ENCODE results near the gene DDX24.

Gene DDX24

GRCh38 chr14:94014382-94014781, 66.6 kb downstream of the DDX24 start:
- Mint-ChIP-seq H3K36me3 (ENCODE audit: low read depth) (no peaks in the 10 kb centered on the region), H3K4me1 (peaks cover 14% of the 10 kb centered on the region), H3K27me3 (ENCODE audit: low read depth) (peaks cover 17% of the 10 kb centered on the region), H3K9me3 (no peaks in the 10 kb centered on the region), H3K27ac (no peak overlapping the region), H3K4me3 (no peak overlapping the region)
- TF ChIP-seq CTCF (IDR thresholded peaks at IDR 0.05; ENCODE audit: unreplicated experiment in 3 of 3) = no peak

- Mint-ChIP-seq H3K36me3 (ENCODE audit: low read depth) (no peaks in the 10 kb centered on the region), H3K9me3 (no peaks in the 10 kb centered on the region), H3K4me3 (no peak overlapping the region), H3K27me3 (ENCODE audit: low read depth) (peaks cover 12% of the 10 kb centered on the region), H3K4me1 (peaks cover 14% of the 10 kb centered on the region), H3K27ac (peak overlapping the region in 2 of 3 experiments; percentile 44 to 65)
- TF ChIP-seq CTCF (IDR thresholded peaks at IDR 0.05; ENCODE audit: unreplicated experiment in 3 of 3) = no peak
Measured at GRCh38 chr14:94011795-94012194, 69.2 kb downstream of the DDX24 start.

GRCh38 chr14:94010625-94011024, 70.4 kb downstream of the DDX24 start:
- Mint-ChIP-seq H3K4me3 (no peak overlapping the region), H3K36me3 (ENCODE audit: low read depth) (no peaks in the 10 kb centered on the region), H3K27ac (no peak overlapping the region), H3K9me3 (no peaks in the 10 kb centered on the region), H3K4me1 (peaks cover 14% of the 10 kb centered on the region), H3K27me3 (ENCODE audit: low read depth) (peaks cover 13% of the 10 kb centered on the region)
- TF ChIP-seq CTCF (IDR thresholded peaks at IDR 0.05; ENCODE audit: unreplicated experiment in 3 of 3) = no peak

GRCh38 chr14:94009767-94010166, 71.2 kb downstream of the DDX24 start:
- no peak for TF ChIP-seq CTCF (IDR thresholded peaks at IDR 0.05; ENCODE audit: unreplicated experiment in 3 of 3)
- peak overlapping the region; percentile 15 to 28 (median 15) for H3K27ac Mint-ChIP-seq
- H3K27me3 Mint-ChIP-seq (ENCODE audit: low read depth) = peaks cover 18% of the 10 kb centered on the region
- H3K9me3 Mint-ChIP-seq = no peaks in the 10 kb centered on the region
- no peak overlapping the region for H3K4me3 Mint-ChIP-seq
- no peaks in the 10 kb centered on the region for H3K36me3 Mint-ChIP-seq (ENCODE audit: low read depth)
- H3K4me1 Mint-ChIP-seq = peaks cover 14% of the 10 kb centered on the region

GRCh38 chr14:94008234-94008633, 72.8 kb downstream of the DDX24 start:
- Mint-ChIP-seq H3K4me3 (no peak overlapping the region), H3K4me1 (peaks cover 14% of the 10 kb centered on the region), H3K9me3 (no peaks in the 10 kb centered on the region), H3K36me3 (ENCODE audit: low read depth) (no peaks in the 10 kb centered on the region), H3K27ac (no peak overlapping the region), H3K27me3 (ENCODE audit: low read depth) (peaks cover 13% of the 10 kb centered on the region)
- TF ChIP-seq CTCF (IDR thresholded peaks at IDR 0.05; ENCODE audit: unreplicated experiment in 3 of 3) = no peak

GRCh38 chr14:94005324-94006073, 75.5 kb downstream of the DDX24 start:
- H3K9me3 Mint-ChIP-seq = no peaks in the 10 kb centered on the region
- H3K36me3 Mint-ChIP-seq (ENCODE audit: low read depth) = no peaks in the 10 kb centered on the region
- H3K4me1 Mint-ChIP-seq = peaks cover 17% of the 10 kb centered on the region
- H3K27me3 Mint-ChIP-seq (ENCODE audit: low read depth) = peaks cover 19% of the 10 kb centered on the region
- H3K27ac Mint-ChIP-seq = no peak overlapping the region
- H3K4me3 Mint-ChIP-seq = no peak overlapping the region
- peak; percentile 14 to 36 (median 35) for TF ChIP-seq CTCF (IDR thresholded peaks at IDR 0.05; ENCODE audit: unreplicated experiment in 3 of 3)
